GM18499 (cell line): ENCODE data around the gene RPL38.

Experiments
- ATAC-seq: cut with Tn5 transposase; IDR thresholded peaks from one replicate; pipeline ENCODE4 v1.9.1; 2021; ENCODE audit warnings: moderate number of reproducible peaks; ENCODE audit not compliant: insufficient read depth, unreplicated experiment

Gene RPL38

GRCh38 chr17:74206332-74206818, 2.9 kb downstream of the RPL38 start:
- no peak for ATAC-seq

GRCh38 chr17:74210191-74211140, 7.0 kb downstream of the RPL38 start:
- ATAC-seq: no peak

GRCh38 chr17:74211141-74211911, 7.8 kb downstream of the RPL38 start:
- ATAC-seq: no peak

- ATAC-seq: no peak
These were observed 8.4 kb downstream of the RPL38 start for GRCh38 chr17:74211912-74212208.

- no peak for ATAC-seq
These were observed 8.9 kb downstream of the RPL38 start for GRCh38 chr17:74212209-74212912.

GRCh38 chr17:74212913-74213791, 9.7 kb downstream of the RPL38 start, which contains the start of gene TTYH2:
TSS of gene TTYH2 (plus strand) at chr17:74213571. CDS start at chr17:74213588, 17 bp downstream.
- no peak for ATAC-seq

- ATAC-seq: no peak
These were observed 10.4 kb downstream of the RPL38 start for GRCh38 chr17:74213861-74214391.

- ATAC-seq: no peak
These were observed 11.2 kb downstream of the RPL38 start for GRCh38 chr17:74214484-74215341.

- no peak for ATAC-seq
These were observed 11.9 kb downstream of the RPL38 start for GRCh38 chr17:74215342-74215727.

- no peak for ATAC-seq
These were observed 13.0 kb downstream of the RPL38 start for GRCh38 chr17:74216505-74216904.

GRCh38 chr17:74217037-74217730, 13.7 kb downstream of the RPL38 start:
- ATAC-seq: no peak

- ATAC-seq: no peak
These were observed 14.4 kb downstream of the RPL38 start for GRCh38 chr17:74217888-74218287.

- no peak for ATAC-seq
These were observed 15.0 kb downstream of the RPL38 start for GRCh38 chr17:74218436-74218835.

- no peak for ATAC-seq
These were observed 16.2 kb downstream of the RPL38 start for GRCh38 chr17:74219576-74220133.

- no peak for ATAC-seq
These were observed 16.7 kb downstream of the RPL38 start for GRCh38 chr17:74220219-74220618.

GRCh38 chr17:74220946-74221818, 17.7 kb downstream of the RPL38 start:
- ATAC-seq: no peak

- ATAC-seq: no peak
These were observed 18.9 kb downstream of the RPL38 start for GRCh38 chr17:74222399-74222798.
